NB4 (cell line): ENCODE measurements around the gene ZBTB1.
"Not testable (repeated sequence)": the region's sequence is repeated elsewhere in the genome, so short reads cannot be mapped to it uniquely, and the experiment has no call there.

ENCODE experiments used
- CTCF ChIP-seq: IDR thresholded peaks from one replicate; pipeline ENCODE4 v1.5.1; 2012; ENCODE audit warnings: low read depth, low read length
- POLR2A ChIP-seq: IDR thresholded peaks from 2 replicates; pipeline ENCODE4 v1.6.1; 2011; ENCODE audit warnings: mild to moderate bottlenecking; ENCODE audit not compliant: insufficient read length; ENCODE audit errors: extremely low read depth

DNA sequence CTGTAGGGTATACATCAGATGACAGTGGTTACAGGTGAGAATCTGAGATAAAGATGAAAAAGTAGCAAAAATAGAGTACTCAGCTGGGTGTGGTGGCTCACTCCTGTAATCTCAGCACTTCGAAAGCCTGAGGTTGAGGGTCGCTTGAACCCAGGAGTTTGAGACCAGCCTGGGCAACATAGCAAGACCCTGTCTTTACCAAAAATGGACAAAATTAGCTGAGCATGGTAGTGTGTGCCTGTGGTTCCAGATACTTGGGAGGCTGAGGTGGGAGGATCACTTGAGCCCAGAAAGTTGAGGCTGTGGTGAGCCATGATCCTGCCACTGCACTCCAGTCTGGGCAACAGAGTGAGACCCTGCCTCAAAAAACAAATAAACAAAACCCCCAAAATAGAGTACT lies 53.6 kb downstream of the ZBTB1 start:
- not testable (repeated sequence) for TF ChIP-seq POLR2A, CTCF
